OCI-LY3 (cell line): ENCODE measurements around the gene IFNGR2.

ENCODE experiments used
- CTCF ChIP-seq: fragments of 200-600, 300-600 bp; sonication (generic); IDR thresholded peaks from 2 replicates; pipeline ENCODE4 v1.5.1; 2014; ENCODE audit warnings: antibody characterized with exemption, low read length, low read depth
- EZH2phosphoT487 ChIP-seq: fragments of 200-600 bp; shearing (Covaris generic); IDR thresholded peaks from 2 replicates; pipeline ENCODE4 v1.6.1; 2018; ENCODE audit warnings: antibody characterized with exemption, mixed run types, low read depth

- no peak for TF ChIP-seq EZH2phosphoT487
- no peak for TF ChIP-seq CTCF
These were observed 22.6 kb downstream of the IFNGR2 start for GRCh38 chr21:33425825-33426224.
